Measurements from ENCODE around the gene HTT. TPM values are rescaled to one million over a fixed set of nuclear protein-coding genes. Genes with fewer than 3 reads are reported as not detected.

The HTT gene
- total and polyA plus RNA-seq, 2 of the 8 experiments (the other 6 are each of a cell fraction or from before 2014, with no cell fraction given), result 24.0 to 71.0 TPM

- Histone ChIP-seq H3K23ac (ENCODE audit: insufficient read length) (no peak overlapping the region), H4K8ac (ENCODE audit: extremely low read depth, insufficient read depth, low read length) (peak overlapping the region; percentile 22), H3K56ac (replicated peaks; ENCODE audit: insufficient read length, low read depth, low read length) (no peak overlapping the region), H3K4me2 (ENCODE audit: insufficient read depth in 1 of 2, low read depth in 2 of 2, low read length in 2 of 2) (no peak overlapping the region; a peak in 1 of 4 replicates), H3K9ac (replicated peaks in 1 of 4; ENCODE audit: extremely low read depth in 1 of 4, low read depth in 3 of 4, low read length in 3 of 4) (no peak overlapping the region), H3K18ac (ENCODE audit: extremely low read depth, low read length) (peak overlapping the region; percentile 83), H3K27me3 (replicated peaks in 1 of 4; ENCODE audit: control insufficient read depth in 3 of 4, extremely low read depth in 1 of 4, insufficient read depth in 3 of 4, low read length in 3 of 4) (no peaks in the 10 kb centered on the region), H3K27ac (ENCODE audit: low read depth, low read length) (no peak overlapping the region), H2AK5ac (ENCODE audit: low read depth, low read length) (no peak overlapping the region), H4K91ac (replicated peaks; ENCODE audit: insufficient read length, low read length) (no peak overlapping the region), H2BK5ac (ENCODE audit: low read depth, low read length) (peak overlapping the region; percentile 60; the same call in 1 of the 2 replicates), H3K4ac (replicated peaks; ENCODE audit: insufficient read length, low read depth, low read length) (no peak overlapping the region), H2AFZ (ENCODE audit: low read length) (no peak overlapping the region), H3K36me3 (ENCODE audit: control insufficient read depth in 2 of 4, insufficient read depth in 4 of 4, low read length in 3 of 4) (no peaks in the 10 kb centered on the region), H3K79me2 (ENCODE audit: control insufficient read depth in 1 of 2, insufficient read depth in 2 of 2, low read length in 2 of 2) (no peaks in the 10 kb centered on the region), H3K4me3 (ENCODE audit: extremely low read depth in 1 of 4, insufficient read depth in 2 of 4, low read depth in 3 of 4, low read length in 4 of 4) (no peak overlapping the region), H2BK12ac (ENCODE audit: low read depth, low read length) (0 out of 2 replicates have a peak overlapping the region, but pooled peaks have one; percentile 27), H4K5ac (ENCODE audit: insufficient read length, low read depth, low read length) (no peak overlapping the region), H2BK20ac (ENCODE audit: low read length) (no peak overlapping the region), H2BK120ac (replicated peaks; ENCODE audit: low read depth, low read length) (no peak overlapping the region), H3K79me1 (ENCODE audit: low read depth, low read length) (no peaks in the 10 kb centered on the region), H3K9me3 (ENCODE audit: insufficient read depth in 2 of 2, low read depth in 1 of 2, low read length in 1 of 2) (no peaks in the 10 kb centered on the region), H3K14ac (ENCODE audit: insufficient read length) (no peak overlapping the region), H4K20me1 (replicated peaks in 1 of 2; ENCODE audit: control insufficient read depth in 1 of 2, insufficient read depth in 2 of 2, low read length in 2 of 2) (peaks cover 2 to 6% of the 10 kb centered on the region in 2 experiments), H2BK15ac (ENCODE audit: low read length) (no peak overlapping the region), H3K23me2 (ENCODE audit: low read depth, low read length) (no peaks in the 10 kb centered on the region), H3K4me1 (replicated peaks in 1 of 4; ENCODE audit: control insufficient read depth in 3 of 4, insufficient read depth in 4 of 4, low read length in 3 of 4) (peaks cover 0 to 8% (median 0%) of the 10 kb centered on the region in 4 experiments; a peak in 3 of 7 replicates)
- peak in 1 of 2 experiments; percentile 29 for DNase-seq (ENCODE audit: low read depth in 1 of 2, low spot score in 2 of 2)
- FAIRE-seq, result no peak
- ChIA-PET POLR2A (ENCODE audit: partially characterized antibody) (interaction anchor here (1.9 kb wide), 1 partner anchor 68 kb away, joined by 4 read pairs; no protein-coding TSS in a partner anchor), CTCF (ENCODE audit: partially characterized antibody) (interaction anchor here (0.6 to 2.3 kb wide), 3 partner anchors 9 to 193 kb away, joined by 3 to 7 read pairs (median 3); no protein-coding TSS in a partner anchor)
- WGBS, 2 experiments (ENCODE audit: extremely low coverage in 1 of 2, insufficient coverage in 1 of 2, insufficient read length in 1 of 2, insufficient replicate concordance in 2 of 2, low coverage in 1 of 2, low lambda C conversion rate in 2 of 2, missing lambda C conversion rate in 1 of 2), result 77% methylated on average over 11 of the region's 14 CpGs; no CpG with 5 or more reads in 1 of the 2 experiments
- TF ChIP-seq ZNF274 (IDR thresholded peaks at IDR 0.05; ENCODE audit: borderline replicate concordance, extremely low read depth, low read length) (no peak), RAD21 (IDR thresholded peaks at IDR 0.05 in 1 of 2, conservative IDR thresholded peaks at IDR 0.05 in 1 of 2; ENCODE audit: low read depth in 2 of 2, low read length in 2 of 2) (0 out of 4 replicates have a peak, but pooled peaks of 1 of the 2 experiments have one; percentile 2), JUND (IDR thresholded peaks at IDR 0.05; ENCODE audit: low read length) (no peak)
Observed at GRCh38 chr4:3250438-3250955, 176.0 kb downstream of the HTT start.
